Inflammatory macrophage treated with lipopolysaccharide for 4 hours (primary cell): Measurements from ENCODE around the gene CCNF.
"Not testable (repeated sequence)": the region's sequence is repeated elsewhere in the genome, so short reads cannot be mapped to it uniquely, and the experiment has no call there.

Experiments
- DNase-seq: peaks from one replicate; pipeline ENCODE4 v3.0.0-alpha.2; 2020

The CCNF gene

DNA sequence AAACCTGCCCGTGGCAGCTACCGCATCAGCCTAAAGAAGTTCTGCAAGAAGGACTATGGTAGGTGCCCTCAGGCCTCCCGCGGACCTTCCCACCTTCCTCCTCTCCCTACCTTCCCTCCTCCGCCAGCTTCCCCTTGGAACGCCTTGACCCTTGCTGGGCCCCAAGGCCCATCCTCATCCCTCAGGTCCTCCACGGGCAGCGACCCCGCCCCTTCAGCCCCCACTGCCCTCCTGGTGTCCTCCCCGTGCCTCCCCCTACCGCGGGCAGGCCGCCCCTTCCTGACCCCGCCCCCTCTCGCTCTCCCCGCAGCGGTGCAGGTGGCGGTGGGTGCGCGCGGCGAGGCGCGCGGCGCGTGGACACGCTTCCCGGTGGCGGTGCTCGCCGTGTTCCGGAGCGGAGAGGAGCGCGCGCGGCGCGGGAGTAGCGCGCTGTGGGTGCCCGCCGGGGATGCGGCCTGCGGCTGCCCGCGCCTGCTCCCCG is 44.2 kb downstream of the CCNF start:
- no peak for DNase-seq

DNA sequence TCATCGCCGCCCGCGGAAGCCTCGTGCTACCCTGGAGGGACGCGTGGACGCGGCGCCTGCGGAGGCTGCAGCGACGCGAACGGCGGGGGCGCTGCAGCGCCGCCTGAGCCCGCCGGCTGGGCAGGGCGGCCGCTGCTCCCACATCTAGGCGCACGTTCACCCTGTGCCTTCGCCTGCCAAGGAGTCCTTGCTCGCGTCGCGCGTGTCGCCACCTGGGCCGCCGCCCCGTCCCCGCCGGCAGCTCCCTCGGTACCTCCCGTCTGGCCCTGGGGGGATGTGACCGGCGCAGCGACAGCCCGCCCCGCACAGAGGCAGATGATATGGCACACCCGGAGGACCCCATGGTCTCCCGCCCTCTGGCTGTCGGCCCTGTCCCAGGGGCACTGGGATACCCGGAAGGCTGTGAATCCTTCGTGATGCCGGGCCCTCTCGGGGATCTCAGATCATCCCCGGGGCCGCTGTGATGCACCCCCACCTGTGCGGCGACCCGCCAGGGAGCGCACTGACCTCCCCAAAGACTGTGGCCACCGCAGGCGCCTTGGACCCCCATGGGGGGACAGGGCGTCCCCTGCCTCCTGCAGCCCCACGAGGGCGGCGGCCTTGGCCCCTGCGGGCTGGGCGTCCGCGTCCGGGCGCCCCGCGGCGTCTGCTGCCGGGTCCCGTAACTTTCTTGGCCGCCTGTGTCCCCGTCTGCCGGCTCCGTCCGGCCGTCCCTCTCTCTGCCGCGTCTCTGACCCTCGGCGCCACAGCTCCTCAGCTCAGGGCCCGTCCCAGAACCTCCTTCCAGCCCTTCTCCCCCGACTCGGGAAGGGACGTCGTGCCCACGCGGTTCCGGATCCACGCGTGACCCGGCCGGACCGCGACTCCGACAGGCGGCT is 45.0 kb downstream of the CCNF start:
- DNase-seq, result peak; percentile 60

DNA sequence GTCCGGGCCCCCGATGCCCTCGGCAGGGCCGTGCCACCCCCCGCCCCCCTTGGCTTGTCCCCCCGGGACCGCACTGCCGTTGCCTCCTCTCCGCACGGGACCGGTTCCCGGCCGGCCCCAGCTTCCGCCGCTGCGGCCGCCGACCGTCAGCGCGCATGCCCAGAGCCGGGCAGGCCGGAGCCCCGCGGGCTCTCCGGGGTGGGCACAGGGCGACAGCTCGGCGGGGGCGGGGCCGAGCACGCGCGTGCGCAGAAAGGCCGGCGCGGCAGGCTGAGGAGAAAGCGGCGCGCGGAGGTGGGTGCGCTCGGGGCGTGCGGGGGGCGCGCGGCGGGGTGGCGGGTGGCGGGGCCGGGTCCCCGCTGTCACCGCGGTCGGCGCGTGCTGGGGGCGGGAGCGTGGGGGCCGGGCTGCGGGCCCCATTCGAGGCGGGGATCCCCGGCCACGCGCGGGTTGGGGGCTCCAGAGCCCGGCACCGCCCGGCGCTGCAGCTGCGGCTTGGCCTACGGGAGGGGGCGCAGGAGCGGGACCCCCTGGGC is 45.7 kb downstream of the CCNF start, which contains the start of gene TBC1D24:
Gene TBC1D24, plus strand, starts transcription at position 251 of the 536 bp plus-strand sequence. CDS start 21,022 bp downstream, outside the sequence.
- peak; percentile 86 for DNase-seq

DNA sequence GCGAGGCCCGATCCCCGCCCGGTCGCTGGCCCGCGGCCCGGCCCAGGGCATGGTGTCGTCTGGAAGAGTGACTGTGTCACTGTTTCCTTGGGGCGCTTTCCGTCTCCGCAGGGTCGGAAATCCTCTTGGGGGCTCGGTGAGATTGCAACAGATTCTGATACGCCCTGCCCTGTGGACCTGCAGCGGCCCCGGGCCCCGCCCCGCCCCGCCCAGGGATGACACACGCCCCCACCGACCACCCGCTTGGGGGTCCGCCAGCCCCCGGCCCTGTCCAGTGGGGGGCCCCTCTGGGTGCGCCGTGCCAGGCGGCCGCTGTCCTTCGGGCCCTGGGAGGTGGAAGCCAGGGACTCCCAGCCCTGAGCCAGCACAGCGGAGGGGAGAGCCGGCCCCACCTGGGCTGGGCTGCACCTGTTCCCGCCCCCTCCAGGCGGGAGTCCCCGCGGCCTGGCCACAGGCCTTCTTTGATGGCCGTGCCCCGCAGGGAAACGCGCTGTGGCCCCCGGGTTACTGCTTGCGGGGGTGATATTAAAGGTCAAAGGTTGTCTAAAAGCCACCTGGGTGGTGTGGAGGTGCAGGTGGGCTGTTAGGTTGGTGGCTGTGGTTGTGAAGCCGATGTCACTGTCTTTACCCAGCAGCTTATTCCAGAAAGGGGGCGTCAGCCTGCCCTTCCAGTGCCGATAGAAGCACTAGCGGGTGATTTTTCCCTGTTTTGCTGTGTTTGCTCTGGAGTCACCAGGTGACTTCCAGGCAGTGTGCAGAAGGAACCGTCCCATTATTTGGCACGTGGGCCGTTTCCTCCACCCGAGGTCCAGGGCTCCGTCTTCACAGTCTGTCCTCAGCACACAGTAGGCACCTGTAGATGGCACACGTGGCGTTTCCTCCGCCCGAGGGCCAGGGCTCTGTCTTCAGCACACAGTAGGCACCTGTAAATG is 46.4 kb downstream of the CCNF start:
- DNase-seq, result no peak

DNA sequence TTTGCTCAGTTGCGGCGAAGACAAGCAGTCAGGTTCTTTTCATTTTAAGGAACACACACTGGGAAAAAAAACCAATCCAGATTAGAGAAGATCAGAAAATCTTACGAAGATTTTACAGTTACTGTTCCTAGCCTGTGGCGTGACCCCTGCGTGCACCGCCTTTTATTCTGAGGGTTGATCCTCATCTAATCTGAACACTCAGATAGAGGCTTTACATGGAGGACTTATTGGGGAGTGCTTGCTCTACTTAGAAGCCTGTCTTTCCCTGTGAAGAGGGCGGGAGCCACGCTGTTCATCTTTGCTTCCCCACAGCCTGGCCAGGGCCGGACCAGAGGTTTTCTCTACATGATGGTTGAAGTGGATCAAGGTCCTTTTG is 47.1 kb downstream of the CCNF start:
- no peak for DNase-seq

DNA sequence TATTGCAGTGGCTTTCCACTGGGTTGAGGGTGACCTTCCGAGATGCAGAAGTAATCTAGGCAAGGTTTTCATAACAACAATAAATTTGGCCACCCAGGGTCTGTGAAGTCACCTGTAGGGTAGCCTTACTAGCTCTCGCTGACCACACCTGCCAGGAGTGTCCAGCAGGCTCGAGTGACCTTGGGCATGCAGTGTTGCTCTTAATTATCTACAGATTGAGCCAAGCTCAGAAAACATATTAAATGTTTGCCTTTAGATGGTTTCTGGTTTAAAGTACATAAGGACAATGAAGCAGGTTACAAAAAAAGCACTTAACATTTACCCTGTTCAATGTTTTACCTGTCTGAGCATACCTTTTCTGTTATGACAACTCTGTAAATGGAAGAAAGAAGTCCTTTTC is 47.5 kb downstream of the CCNF start:
- no peak for DNase-seq

DNA sequence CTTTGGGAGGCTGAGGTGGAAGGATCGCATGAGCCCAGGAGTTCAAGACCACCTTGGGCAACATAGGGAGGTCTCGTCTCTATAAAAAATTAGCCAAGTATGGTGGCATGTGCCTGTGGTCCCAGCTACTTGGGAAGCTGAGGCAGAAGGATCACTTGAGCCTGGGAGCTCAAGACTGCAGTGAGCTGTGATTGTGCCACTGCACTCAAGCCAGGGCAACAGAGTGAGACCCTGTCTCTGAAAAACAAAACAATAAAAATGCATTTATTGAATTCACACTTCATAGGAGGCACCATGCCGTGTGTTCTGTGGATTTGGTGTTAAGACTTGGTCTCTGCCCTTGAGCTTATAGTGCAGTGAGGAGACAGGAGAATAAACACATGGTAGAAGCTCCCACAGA is 48.1 kb downstream of the CCNF start:
- DNase-seq, result no peak

DNA sequence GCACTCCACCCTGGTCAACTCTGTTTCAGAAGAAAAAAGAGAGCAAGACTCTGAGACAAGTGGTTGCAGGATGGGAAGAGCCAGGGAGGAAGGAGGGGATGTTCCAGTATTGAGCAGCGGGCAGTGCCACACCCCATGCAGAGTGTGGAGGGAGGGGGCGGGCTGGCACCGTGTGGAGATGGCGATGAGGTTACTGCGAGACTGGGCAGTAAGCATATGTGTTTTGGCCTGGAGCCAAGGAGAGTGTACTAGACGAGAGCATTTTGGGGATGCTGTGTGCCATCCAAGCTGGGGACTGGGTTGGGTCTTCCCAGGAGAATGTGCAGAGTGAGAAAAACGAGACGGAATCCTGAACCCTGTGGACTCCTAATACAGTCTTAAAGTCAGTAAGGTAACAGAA is 49.0 kb downstream of the CCNF start:
- DNase-seq, result no peak

DNA sequence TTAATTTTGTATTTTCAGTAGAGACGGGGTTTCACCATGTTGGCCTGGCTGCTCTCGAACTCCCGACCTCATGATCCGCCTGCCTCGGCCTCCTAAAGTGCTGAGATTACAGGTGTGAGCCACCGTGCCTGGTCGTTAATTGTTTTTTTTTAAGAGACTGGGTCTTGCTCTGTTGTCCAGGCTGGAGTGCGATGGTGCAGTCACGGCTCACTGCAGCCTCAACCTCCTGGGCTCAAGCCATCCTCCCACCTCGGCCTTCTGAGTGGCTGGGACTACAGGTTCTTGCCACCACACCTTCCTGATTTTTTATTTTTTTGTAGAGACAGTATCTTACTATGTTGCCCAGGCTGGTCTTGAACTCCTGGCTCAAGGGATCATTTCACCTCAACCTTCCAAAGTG is 50.7 kb downstream of the CCNF start:
- DNase-seq, result not testable (repeated sequence)

DNA sequence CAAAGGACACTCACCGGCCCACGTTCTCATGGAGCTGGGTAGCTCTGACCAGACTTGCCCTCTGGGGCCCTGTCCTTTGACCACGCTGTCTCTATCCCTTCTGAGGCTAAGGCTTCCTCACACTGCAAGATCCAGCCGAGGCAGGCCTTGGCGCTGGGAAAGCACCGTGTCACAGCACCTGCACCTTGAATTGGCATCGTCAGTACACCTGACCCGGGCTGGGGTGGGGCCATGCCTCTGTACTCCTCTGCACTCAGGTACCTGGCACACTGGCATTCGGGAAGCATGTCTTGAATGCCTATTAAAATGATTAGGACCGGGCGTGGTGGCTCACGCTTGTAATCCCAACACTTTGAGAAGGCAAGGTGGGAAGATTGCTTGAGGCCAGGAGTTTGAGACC is 51.7 kb downstream of the CCNF start:
- DNase-seq, result no peak

DNA sequence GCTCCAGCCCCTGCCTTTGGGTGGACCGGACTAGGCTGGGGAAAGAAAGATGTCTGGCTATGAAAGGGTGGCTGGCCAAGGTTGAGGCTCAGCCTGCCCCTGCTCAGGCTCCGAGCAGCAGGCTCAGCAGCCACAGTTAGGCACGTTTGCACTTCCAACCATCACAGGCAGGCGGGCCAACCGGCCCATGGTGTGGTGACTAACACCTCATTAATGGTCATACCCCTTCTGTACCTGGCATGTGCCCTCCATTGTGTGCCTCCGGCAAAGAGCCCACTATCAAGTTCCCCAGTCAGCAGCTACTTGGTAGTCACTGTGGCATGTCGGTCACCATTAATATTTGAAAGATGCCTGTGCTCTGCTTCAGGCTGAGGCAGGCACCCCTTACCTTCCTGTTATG is 52.4 kb downstream of the CCNF start:
- no peak for DNase-seq

DNA sequence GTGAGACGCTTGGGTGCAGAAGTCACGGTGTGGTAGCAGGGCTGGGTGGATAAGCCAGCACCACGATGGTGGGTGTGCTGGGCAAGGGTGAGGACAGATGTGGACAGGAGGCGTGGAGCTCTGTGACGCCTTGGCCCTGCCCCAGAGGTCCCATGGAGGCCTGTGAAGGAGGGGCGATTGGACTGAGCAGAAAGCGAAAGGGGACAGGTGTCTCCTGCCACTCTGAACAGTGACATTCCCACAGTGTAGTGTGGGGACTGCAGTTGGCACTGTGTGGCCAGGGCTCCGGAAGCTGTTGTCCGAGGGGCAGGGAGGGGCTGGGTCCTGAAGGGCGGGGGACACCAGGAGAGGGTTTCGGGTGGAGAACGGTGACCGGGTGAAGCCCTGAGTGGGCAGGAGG is 53.0 kb downstream of the CCNF start:
- no peak for DNase-seq

DNA sequence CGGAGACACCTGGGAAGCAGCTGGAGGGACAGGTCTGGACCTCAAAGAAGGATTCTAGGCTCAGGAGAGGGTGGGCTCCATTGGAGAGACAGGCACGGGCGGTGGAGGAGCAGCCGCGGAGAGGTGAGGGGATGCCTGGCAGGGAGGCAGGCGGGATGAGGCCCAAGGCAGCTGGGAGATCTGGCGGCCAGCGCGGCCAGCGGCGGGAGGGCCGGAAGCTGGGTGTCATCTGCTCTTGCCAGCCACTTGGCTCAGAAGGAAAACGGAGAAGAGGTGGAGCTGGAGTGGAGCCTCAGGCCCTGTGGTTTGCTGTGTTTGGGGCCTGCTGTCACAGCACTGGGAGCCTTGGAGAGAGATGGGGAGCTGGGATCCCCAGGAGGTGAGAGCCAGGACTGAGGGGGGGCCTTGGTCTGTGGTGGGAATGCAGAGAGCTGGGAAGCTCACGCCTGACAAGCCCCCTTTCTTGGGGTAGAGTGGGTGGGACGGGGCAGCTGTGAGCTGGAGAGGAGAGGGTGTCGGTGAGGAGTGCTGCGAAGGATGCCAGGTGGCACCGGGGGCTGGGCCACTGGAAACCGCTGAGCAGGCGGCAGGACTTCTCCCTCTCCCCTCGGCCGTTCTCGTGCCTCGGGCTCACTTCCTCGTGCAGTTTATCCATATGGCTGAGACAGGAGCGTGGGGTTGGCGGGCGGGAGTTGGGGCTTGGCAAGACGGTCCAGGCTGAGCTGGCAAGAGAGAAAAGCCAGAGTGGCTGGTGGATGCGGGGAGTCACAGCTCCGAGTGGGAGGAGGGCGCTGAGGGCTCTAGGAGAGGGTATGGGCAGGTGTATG is 53.7 kb downstream of the CCNF start:
- no peak for DNase-seq

DNA sequence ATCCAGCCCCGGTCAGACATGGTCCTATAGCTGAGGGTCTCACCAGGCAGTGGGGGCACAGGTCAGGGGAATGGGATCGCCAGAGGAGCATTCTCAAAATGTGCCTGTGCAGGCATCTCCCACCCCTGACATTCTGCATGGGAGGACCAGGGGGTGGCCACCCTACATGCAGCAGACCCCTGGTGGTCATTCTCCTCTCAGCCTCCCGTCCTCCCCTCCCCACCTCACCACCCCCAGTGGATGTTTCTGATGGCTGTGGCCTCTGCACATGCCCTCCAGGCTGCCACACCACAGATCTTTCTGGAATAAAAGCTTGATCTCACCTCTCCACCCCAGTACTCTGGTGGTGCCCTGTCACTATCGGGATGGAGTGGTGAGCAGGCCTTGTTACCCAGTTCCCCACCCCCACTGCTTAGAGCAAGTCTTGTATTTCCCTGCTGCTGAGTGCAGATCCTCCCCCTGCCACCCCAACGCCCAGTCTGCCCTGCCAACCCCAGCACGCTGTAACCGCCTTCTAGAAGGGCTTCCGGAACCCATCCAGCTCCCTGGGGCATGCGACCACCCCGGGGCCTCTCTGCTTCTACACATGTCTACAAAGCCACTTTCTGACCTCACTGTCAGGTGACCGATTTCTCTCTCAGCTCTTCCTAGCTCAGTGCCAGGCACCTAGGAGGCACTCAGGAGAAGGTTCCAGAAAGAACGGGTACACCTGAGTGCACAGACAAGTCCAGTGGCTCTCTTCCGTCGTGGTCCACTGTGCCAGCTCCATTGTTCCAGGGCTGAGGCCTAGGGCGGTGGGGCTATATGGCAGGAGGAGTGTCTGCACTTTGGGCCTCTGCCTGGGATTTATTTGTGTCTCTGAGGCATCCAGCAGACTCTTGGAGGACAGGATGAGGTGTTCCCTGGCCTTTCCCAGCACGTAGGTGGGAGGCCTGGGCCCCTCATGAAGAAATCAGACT is 55.0 kb downstream of the CCNF start:
- no peak for DNase-seq

DNA sequence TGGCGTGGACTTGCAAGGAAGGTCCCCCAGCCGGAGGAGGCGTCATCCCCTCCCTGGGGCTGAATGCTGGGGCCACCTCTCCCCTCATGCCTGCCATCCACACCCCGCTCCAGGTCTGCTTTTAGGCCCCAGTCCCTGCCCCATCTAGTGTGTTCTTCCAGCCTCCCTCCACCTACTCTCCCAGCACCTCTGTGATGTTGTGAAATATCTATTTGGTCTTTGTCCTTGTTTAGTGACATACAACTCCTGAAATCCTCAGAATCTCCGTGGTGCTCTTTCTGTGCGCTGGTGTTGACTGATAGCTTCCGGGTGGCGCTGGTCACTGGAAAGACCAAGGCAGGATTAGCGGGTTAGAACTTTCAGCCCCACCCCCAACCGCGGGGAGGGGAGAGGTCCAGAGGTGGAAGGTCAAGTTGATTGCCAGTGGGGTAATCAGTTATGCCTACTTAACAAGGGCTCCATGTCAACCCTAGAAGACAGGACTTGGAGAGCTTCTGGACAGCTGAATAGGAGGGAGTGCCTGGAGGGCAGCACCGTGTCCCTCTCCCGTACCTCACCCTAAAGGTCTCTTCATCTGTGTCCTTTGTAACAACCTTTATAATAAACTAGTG is 55.8 kb downstream of the CCNF start:
- DNase-seq, result no peak

DNA sequence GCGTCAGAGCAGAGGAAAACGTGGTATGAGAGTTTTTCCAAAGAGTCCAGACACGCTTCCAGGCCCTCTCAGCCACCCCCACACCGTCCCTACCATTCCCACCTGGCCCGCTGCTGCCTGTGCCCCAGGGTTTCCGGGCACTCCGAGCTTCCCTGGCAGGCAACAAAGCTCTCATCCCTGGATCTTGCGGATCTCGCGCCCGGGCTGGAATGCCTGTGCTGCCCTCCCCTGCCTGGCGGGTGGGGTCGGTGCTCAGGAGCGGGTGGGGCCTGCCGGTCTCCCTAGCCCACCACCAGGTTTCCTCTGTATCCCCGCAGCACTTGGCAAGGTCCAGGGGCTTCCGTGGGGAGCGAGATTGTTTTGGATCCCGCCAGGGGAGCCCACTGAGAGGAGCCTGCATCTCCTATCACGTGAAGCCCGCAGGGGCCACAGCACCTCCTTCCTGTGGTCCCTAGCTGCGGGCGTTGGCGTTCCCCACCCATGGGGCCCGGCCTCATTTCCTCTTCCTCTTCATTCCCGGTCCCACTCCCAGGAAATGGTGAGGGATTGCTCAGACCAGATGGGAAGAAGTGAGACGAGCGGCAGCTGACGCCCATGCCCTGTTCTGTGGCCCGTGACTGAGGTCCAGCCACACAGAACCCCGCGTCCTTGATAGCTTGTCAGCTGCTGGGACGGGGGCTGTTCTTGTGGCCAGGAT is 56.7 kb downstream of the CCNF start:
- no peak for DNase-seq

DNA sequence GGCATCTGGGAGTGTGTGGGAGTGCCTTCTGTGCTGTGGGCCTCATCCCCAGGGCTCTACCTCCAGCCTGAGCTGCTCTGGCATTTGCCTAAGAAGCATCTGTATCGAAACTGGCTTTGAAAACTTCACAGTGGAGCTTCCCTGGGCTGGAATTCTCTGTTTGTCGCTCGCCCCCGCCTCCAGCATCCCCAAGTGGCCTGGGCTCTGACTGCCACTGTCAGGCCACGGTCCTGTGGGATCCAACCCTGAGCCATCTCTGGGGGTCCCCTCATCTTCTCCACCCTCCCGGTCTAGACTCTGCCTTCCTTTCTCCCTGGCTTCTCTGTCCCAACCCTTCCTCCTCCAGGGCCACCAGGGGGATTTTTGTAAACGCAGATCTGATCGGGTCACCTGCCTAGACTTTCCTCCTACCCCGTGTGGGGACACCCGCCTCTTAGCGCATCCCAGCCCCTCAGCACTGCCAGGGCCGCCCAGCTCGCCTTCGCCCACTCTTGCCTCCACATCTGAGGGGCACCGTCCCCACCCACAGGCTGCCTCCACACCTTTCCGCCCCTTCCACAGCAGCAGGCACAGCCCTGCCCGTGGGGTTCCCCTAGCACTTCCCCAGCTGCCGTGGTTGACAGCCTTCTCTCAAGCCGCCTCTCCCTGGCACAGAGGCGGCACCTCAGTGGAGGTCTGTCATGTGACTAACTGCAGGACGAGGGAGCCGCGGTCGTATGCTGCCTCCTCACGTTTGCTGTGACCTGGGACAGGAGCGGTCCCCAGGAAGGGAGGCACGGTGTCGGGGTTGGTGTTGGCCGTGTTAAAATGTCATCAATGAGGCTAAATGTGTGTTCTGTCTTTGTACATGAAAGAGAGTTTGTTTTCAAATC is 57.6 kb downstream of the CCNF start:
- peak; percentile 70 for DNase-seq

DNA sequence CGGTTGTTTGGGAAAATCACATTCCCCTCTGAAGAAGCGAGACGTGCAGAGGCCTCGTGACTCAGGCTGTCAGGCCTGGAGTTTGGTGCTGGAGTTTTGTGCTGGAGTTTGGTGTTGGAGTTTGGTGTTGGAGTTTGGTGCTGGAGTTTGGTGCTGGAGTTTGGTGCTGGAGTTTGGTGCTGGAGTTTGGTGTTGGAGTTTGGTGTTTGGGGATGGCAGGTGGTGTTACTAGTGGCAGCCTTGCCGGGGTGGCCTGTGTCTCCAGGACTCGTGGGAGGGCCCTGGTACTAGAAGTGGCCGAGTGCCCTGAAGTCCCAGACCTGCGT is 58.2 kb downstream of the CCNF start:
- no peak for DNase-seq

DNA sequence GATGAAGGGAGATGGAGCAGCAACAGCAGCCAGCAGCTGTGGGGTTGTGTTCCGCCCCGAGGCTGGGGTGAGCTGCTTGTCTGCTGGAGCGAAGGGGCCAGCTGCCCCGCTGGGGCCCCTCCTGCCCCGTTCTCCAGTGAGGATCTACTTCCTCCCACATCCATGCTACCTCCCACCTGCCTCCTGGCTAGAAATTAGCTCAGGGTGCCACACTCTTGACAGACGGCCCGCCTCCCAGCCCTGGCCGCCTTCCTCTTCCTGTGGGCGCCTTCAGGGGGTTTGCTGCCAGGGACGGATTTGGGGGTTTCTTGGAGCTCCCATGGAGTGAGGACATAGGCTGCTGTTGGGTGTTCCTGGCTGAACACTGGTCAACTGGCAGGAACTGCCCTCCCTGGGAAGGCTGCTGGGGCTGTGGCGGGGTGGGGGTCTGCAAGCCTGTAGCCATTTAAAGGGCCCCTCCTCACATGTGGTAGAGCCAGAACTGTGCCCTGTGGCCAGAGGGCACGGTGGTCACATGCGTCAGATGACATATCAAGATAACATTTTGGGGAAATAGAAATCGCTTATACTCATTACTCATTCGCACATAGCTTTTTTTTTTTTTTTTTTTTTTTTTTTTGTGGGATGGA is 58.8 kb downstream of the CCNF start:
- peak; percentile 88 for DNase-seq
